Fibroblast of peridontal ligament (primary cell): ENCODE results near the gene DISP1.
"Not testable (repeated sequence)": the region's sequence is repeated elsewhere in the genome, so short reads cannot be mapped to it uniquely, and the experiment has no call there.

Source experiments
- DNase-seq: peaks from one replicate; pipeline ENCODE4 v3.0.0-alpha.2; 2010; ENCODE audit errors: extremely low read depth

DISP1 gene

DNA sequence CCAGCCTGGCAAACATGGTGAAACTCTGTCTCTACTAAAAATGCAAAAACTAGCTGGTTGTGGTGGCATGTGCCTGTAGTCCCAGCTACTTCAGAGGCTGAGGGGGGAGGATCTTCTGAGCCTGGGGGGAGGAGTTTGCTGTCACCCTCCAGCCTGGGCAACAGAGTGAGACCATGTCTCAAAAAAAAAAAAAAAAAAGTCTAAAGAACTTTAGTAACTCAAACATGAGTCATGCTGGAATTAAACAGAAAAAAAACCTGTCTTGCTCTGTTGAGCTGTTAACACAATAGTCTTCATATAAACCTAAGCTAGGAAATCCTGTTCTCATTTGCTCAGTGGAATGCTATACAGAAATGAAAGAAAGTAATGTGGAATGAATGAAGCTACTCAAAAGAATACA, 16.7 kb upstream of the DISP1 start:
- DNase-seq, result peak; percentile 74

DNA sequence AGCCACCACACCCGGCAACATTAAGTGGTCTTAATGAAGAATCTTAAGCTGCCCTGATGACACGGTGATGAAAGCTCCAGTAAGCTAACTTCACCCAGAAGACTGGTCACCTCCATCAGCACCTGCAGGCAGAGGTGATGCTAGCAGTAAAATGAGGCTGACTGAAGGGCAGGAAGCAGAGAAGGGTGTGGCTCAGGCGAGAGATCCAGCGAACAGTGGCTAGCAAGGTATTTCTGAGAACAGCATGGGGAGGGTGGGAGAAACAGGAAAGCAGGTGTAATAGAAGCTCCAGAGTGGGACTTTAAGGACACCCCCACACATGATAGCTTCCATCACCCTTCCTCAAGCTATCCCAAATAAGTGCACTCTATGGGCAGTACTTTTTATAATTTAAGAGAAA, 15.9 kb upstream of the DISP1 start:
- DNase-seq, result no peak

GRCh38 chr1:222801067-222801466, 13.8 kb upstream of the DISP1 start:
- no peak for DNase-seq

DNA sequence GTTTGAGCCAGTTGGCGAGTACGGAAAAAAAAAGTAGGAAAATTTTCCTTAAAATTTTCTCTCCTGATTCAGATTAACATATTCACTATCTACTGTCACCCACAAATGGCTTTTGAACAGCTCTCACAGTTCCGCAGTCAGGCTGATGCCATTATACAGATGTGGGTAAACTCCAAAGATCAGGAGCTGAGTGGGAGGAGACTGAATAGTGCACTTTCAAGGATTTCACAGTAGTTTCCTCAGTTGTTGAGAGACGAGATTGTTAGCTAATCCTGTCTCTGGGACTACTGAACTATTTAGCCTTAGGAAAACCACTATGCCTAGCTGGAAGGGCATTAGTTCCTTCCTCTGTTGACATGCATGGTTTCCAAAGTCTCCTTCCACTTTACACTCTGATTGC, 3.2 kb upstream of the DISP1 start:
- no peak for DNase-seq

GRCh38 chr1:222813866-222814535, 838 bp upstream of the DISP1 start:
- peak; percentile 22 for DNase-seq

GRCh38 chr1:222815440-222815765, 564 bp downstream of the DISP1 start:
- DNase-seq, result no peak

DNA sequence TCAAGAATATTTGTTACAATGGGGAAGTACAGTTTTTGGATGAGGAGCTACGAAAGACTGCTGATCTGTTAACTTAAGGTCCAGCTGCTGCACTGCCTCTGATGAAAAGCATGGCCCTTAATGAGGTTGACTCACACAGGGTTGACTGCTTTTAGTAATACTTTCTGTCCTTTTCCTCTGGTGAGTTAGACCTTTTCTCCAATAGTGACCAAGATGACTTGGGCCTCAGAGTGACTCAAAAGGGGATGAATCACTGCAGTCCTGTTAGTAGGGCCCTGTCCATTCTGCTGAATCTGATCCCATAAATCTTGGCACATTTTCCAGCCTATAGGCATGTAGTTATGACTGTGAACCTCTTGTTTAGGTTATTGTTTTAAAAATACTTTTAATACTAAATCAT, 2.7 kb downstream of the DISP1 start:
- peak; percentile 87 for DNase-seq

- DNase-seq, result no peak
These were observed 3.3 kb downstream of the DISP1 start for GRCh38 chr1:222818171-222818570.

GRCh38 chr1:222820171-222820712, 5.4 kb downstream of the DISP1 start:
- DNase-seq, result no peak

- no peak for DNase-seq
These were observed 6.4 kb downstream of the DISP1 start for GRCh38 chr1:222821239-222821638.

DNA sequence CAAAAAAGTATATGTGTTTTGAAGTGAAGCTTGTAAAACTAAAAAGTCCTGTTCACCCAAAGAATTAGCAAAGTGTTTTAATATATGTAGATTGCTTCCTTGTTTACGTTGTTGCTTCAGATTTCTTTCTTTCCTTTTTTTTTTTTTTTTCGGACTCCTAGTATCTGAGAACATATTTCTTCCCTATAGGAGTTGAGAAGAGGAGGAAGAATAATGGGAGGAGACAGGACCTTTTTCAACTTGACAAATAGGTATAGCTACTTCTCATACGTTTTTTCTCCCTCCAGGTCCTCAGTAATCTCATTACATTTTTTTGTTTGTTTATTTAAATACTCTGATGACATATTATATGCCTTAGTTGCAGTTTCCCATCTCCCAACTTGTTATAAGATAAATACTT, 8.9 kb downstream of the DISP1 start:
- DNase-seq, result no peak

DNA sequence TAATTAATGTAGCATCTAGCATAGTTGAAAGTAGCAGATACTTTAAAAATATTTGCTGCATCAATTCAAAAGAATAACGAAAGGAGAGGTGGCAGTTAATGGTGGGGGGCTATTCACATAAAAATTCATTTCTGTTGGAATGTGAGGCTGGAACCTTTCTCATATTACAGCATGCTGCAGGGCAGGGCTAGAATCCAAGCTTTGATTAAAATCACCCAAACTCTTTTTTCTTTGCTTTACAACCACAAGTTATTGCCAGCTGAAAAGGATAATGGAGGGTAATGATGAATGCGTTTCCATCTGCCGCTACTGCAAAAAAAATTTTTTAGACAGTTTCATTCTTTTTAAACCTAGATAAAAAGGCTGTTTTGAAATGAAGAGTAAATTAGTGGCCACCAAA, 9.8 kb downstream of the DISP1 start:
- peak; percentile 58 for DNase-seq

- no peak for DNase-seq
These were observed 14.1 kb downstream of the DISP1 start for GRCh38 chr1:222828939-222829338.

DNA sequence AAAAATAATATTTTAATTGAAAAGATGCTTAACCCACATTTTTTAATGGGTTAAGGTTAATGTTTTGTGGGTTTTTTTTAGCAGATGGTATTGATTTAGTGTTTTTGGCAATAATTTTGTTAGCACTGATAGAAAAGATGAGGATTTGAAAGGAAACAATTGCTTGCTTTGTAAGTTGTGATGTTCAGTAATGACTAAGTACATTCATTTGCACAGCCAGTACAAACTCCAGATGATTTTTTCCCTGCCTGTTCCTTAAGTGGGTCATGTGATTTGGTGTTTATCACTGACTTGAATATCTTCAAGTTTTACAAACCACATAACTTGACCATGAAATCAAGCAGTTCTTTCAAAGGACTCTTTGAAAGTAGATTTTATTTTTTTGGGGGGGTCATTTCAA, 15.0 kb downstream of the DISP1 start:
- DNase-seq, result peak; percentile 87

DNA sequence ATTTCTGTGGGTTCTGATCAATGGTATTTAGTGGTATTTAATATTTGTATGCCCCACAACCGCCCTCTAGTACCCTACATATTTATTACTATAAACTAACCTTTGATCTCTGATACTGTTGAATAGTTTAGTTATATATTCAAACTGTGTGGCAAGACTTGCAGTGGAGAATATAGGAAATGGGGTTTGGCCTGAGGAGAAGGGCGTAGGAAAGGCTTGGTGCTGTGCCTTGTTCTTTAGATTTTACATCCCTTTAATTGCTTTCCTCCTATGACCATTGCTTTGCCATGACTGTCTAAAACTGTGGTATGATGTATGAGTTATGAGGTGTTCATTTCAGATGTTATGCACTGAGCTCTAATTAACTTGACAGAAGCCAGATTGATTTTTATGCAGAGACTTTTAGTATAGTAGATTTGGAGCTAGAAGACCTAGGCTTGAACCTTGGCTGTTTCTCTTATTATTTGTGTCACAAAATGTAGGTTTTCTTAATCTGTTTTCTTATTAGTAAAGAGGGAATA, 18.6 kb downstream of the DISP1 start:
- no peak for DNase-seq

DNA sequence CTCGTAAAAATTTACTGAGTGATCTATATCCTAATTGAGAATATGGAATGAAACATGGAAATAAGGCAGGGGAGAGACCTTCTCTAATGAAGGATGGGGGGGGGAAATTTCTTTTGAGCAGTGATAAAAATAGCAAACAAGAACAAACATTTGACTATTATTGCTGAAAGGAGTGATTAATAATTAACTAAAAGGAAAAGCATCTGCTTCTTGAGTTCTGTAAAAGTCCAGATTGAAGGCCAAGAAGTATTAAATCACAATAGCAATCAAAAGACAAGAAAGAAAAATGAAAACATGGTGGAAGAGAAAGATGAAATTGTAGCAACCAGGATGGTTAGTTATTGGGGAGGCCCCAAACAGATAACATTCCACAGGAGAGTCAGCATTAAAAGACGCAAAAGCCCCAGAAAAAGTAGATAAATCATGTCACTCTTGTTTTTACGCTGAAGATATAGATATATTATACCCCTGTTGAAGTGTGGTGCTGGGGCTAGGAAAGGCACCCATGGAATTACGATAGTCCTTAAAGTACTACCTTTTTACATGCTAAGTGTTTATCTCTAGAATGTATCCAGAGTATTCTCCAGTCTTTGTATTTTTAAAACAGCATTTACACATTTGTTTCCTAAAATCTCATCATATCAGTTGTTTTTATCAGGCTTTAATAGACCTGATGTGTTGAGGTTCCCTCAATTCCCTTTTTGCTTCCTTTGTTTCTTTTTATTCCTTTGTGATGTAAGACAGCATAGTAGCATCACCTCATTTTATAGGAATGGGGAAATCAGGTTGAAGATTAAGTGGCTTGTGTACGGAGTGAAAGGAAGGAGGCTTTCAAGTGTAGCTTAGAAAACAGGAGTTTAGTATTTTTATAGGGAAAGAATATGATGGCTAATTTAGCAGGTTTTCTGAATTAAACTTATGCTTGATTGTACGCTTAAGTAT, 28.9 kb downstream of the DISP1 start:
- no peak for DNase-seq

DNA sequence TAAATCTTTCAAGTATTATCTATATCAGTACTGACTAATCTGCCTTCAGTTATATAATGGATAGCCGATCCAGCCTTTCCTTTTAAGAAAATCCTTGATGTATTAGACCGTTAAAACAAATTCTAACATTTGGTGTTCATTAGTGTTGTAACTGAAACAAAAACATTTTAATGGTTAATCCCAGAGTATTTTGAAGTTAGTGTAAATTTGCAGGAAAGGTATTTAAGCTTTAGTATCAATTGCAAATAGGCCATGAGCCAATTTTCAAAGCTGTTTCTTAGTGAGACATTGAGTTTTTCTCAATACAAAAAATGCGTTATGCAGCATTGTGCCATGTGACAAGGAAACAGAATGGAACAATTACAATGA, 29.6 kb downstream of the DISP1 start:
- peak; percentile 39 for DNase-seq

GRCh38 chr1:222845763-222846162, 30.9 kb downstream of the DISP1 start:
- DNase-seq, result no peak

DNA sequence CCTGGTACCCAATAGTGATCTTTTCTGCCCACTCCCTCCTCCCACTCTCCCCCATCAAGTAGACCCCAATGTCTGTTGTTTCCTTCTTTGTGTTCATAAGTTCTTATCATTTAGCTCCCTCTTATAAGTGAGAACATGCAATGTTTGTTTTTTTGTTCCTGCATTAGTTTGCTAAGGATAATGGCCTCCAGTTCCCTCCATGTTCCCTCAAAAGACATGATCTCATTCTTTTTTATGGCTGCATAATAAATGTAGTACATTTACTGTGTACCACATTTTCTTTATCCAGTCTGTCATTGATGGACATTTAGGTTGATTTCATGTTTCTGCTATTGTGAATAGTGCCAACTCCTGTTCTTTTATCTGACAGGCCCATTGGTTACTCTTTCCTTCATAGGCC, 35.7 kb downstream of the DISP1 start:
- not testable (repeated sequence) for DNase-seq

DNA sequence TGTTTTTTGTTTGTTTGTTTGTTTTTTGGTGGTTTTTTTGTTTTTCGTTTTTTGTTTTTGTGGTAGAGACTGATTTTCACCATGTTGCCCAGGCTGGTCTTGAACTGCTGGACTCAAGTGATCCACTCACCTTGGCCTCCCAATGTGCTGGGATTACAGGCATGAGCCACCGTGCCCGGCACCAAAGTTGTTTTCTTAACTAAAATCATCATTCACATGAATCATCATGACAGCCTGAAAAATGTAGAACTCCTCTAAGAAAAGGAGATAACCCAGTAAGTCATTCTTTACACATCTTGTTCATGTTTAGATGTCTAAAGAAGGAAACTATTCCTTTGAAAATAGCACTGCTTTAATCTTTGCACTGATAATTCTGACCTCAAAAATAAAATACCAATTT, 37.5 kb downstream of the DISP1 start:
- peak; percentile 32 for DNase-seq

GRCh38 chr1:222861062-222861461, 46.2 kb downstream of the DISP1 start:
- no peak for DNase-seq
